Measurements from ENCODE around the gene COG4.

The COG4 gene

GRCh38 chr16:70432723-70433457 is 90.5 kb downstream of the COG4 start:
- DNase-seq: no peak

- no peak for DNase-seq
Measured at GRCh38 chr16:70432356-70432722, 91.0 kb downstream of the COG4 start.

GRCh38 chr16:70430667-70431536 is 92.5 kb downstream of the COG4 start:
- peak; percentile 16 for DNase-seq

Measured in fibroblast of skin of back (primary cell).